GM12892 (cell line): Measurements from ENCODE around the gene CBX8.

ENCODE experiments used
- DNase-seq: peaks from one replicate; pipeline ENCODE4 v3.0.0; 2011; ENCODE audit not compliant: insufficient read length
- FAIRE-seq: peaks from 2 replicates; lab custom pipeline; 2011; peaks lifted over from hg19 to GRCh38; lab: Jason Lieb, UNC
- POLR2A ChIP-seq: IDR thresholded peaks from 2 replicates; pipeline ENCODE4 v1.6.1; 2011; ENCODE audit warnings: low read depth, low read length, control low read depth
- POLR2AphosphoS5 ChIP-seq: IDR thresholded peaks from 2 replicates; pipeline ENCODE4 v1.6.1; 2011; ENCODE audit warnings: low read depth, low read length, control low read depth
- TAF1 ChIP-seq: IDR thresholded peaks from 2 replicates; pipeline ENCODE4 v1.6.1; 2011; ENCODE audit warnings: low read depth, mild to moderate bottlenecking, control low read depth, low read length, borderline replicate concordance

Gene CBX8

GRCh38 chr17:79745641-79746105, 51.2 kb downstream of the CBX8 start:
- DNase-seq (no peak), FAIRE-seq (no peak)

GRCh38 chr17:79743614-79744013, 53.3 kb downstream of the CBX8 start:
- DNase-seq (no peak), FAIRE-seq (no peak)
- TF ChIP-seq POLR2A, result no peak

More at GRCh38 chr17:79745641-79746105, 51.2 kb downstream of the CBX8 start:
- TF ChIP-seq POLR2AphosphoS5 (no peak), POLR2A (no peak), TAF1 (no peak)

- FAIRE-seq (no peak), DNase-seq (no peak)
- no peak for TF ChIP-seq TAF1
- TF ChIP-seq POLR2A, result no peak
- TF ChIP-seq POLR2AphosphoS5, result no peak
Observed at GRCh38 chr17:79742951-79743476, 53.9 kb downstream of the CBX8 start.

GRCh38 chr17:79742589-79742918, 54.3 kb downstream of the CBX8 start:
- FAIRE-seq, result no peak
- TF ChIP-seq POLR2AphosphoS5, result no peak
- TF ChIP-seq TAF1, result no peak
- no peak for TF ChIP-seq POLR2A
- DNase-seq, result no peak
